A673 (cell line): ENCODE results near the gene NUTM2B.
"Not testable (repeated sequence)": the region's sequence is repeated elsewhere in the genome, so short reads cannot be mapped to it uniquely, and the experiment has no call there.

Source experiments
- CTCF ChIP-seq: fragments of 300-800, 200-600 bp; sonication (generic); conservative IDR thresholded peaks from 2 replicates; pipeline ENCODE4 v1.5.1; 2017; ENCODE audit warnings: low read depth, mild to moderate bottlenecking, antibody characterized with exemption, low read length, moderate library complexity, mixed read lengths
- EZH2 ChIP-seq: fragments of 200-600 bp; sonication (generic); IDR thresholded peaks from 2 replicates; pipeline ENCODE4 v1.6.1; 2017; ENCODE audit warnings: borderline replicate concordance, low read depth, mild to moderate bottlenecking, mixed read lengths, antibody characterized with exemption, low read length; ENCODE audit not compliant: poor library complexity, severe bottlenecking

DNA sequence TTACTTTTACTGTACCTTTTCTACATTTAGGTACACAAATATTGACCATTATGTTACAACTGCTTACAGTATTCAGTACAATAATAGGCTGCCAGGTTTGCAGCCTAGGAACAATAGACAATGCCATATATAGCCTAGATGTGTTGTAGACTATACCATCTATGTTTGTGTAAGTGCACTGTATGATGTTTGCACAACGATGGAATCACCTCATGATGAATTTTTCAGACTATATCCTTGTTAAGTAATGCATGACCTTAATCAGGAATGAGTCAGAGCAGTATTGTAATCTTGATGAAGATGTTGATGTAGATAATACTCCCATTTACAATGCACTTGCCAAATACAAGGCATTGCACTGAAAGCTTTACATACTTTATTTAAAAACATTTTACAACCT, 23.6 kb downstream of the NUTM2B start:
- TF ChIP-seq CTCF, EZH2: not testable (repeated sequence)
